Activated CD8-positive, alpha-beta memory T cell treated with anti-CD3 and anti-CD28 coated beads, Interleukin-2, amount 50 U/mL, for 24 hours (primary cell): Measurements from ENCODE around the gene KRTAP10-12.

ENCODE experiments used
- DNase-seq: peaks from one replicate; pipeline ENCODE4 v3.0.0-alpha.2; 2020; ENCODE audit errors: extremely low read depth

Gene KRTAP10-12

GRCh38 chr21:44697811-44698734 lies 1.1 kb downstream of the KRTAP10-12 start:
- no peak for DNase-seq

GRCh38 chr21:44699502-44700001 lies 2.6 kb downstream of the KRTAP10-12 start:
- no peak for DNase-seq

- DNase-seq: no peak
Observed at GRCh38 chr21:44700101-44701022, 3.4 kb downstream of the KRTAP10-12 start.

- no peak for DNase-seq
Observed at GRCh38 chr21:44701023-44701400, 4.0 kb downstream of the KRTAP10-12 start.

- DNase-seq: no peak
Observed at GRCh38 chr21:44701541-44701940, 4.6 kb downstream of the KRTAP10-12 start.

- no peak for DNase-seq
Observed at GRCh38 chr21:44702111-44702972, 5.4 kb downstream of the KRTAP10-12 start.

DNA sequence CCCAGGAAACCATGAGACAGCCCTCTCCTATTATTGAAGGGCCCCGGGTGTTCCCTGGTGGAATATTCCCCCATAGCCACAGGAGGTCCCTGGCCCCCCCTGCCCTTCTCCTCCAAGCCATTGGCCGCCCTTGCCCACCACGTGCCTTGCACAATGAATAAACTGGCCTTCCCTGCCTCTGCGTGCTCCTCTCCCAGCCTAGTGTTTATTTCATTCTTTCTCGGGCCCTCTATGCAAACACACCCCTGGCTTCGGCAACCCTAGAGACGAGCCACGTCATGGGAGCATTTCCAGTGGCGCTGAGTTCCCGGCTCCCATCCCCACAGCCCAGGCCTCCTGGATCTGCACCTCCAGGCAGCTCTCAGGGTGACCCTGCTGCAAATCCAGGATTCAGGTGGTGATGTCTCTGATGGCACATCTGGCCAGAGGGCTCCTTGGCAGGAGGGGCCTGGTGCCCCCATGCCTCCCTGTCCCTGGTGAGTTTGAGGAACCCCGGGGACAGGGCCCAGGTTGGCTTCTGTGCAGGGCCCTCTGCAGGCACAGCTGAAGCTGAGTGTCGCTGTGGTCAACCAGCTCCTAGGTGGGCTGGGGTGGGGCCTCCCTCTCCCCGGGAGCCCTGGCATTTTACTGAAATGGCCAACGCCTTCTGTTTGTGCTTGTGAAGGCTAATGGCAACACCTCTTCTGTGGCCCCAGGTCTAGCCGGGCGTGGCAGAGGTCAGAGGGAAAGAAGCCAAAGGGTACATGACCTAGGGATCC lies 6.2 kb downstream of the KRTAP10-12 start:
- no peak for DNase-seq

GRCh38 chr21:44703731-44704635 lies 7.0 kb downstream of the KRTAP10-12 start:
- DNase-seq: no peak

DNA sequence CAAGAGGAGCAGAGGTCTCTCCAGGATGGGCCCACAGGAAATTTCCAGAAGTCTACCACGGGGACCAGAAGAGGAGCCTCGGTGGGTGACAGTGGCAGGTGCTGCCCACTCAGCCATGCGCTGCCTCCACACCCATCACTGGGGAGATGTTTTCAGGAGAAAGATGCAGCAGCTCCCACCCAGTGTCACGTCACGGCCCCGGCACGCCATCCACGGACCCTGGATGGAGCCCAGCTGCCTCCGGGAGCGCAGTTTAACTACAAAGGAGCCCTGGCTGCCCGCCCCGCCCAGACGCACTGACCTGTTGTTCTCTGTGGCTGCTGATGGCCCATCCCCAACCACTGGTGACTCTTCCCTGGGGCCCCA lies 7.6 kb downstream of the KRTAP10-12 start:
- no peak for DNase-seq

DNA sequence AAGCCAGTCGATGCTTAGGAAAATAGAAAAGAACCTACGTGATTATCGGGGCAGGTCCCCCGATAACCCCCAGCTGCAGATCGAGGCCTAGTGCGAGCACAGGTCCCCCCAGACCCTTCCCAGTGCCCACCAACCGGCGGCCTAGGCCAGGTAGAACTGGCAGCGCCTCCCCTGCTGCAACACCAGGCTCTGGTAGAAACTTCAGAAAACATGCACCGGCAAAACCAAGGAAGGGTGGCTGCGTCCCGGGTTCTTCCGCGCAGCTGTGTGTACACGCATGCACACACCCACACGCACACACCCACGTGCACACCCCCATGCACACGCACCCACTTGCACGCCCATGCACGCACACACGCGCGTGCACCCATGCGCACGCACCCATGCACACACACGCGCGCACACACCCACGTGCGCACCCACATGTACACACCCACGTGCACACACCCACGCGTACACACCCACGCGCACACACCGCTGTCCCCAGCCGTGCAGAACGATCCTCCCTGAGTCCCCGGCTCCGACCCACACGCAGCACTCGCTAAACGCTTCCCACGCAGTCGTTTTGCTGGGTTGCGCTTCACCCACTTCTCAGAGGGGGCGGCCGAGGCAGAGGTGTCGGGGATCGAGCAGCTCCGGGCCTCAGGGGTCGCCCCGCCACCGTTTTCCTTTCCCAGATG lies 9.2 kb downstream of the KRTAP10-12 start:
- DNase-seq: no peak

GRCh38 chr21:44706706-44707581 lies 10.0 kb downstream of the KRTAP10-12 start:
- DNase-seq: no peak

- DNase-seq: no peak
Observed at GRCh38 chr21:44708213-44708865, 11.4 kb downstream of the KRTAP10-12 start.

GRCh38 chr21:44708866-44709425 lies 12.0 kb downstream of the KRTAP10-12 start:
- no peak for DNase-seq

DNA sequence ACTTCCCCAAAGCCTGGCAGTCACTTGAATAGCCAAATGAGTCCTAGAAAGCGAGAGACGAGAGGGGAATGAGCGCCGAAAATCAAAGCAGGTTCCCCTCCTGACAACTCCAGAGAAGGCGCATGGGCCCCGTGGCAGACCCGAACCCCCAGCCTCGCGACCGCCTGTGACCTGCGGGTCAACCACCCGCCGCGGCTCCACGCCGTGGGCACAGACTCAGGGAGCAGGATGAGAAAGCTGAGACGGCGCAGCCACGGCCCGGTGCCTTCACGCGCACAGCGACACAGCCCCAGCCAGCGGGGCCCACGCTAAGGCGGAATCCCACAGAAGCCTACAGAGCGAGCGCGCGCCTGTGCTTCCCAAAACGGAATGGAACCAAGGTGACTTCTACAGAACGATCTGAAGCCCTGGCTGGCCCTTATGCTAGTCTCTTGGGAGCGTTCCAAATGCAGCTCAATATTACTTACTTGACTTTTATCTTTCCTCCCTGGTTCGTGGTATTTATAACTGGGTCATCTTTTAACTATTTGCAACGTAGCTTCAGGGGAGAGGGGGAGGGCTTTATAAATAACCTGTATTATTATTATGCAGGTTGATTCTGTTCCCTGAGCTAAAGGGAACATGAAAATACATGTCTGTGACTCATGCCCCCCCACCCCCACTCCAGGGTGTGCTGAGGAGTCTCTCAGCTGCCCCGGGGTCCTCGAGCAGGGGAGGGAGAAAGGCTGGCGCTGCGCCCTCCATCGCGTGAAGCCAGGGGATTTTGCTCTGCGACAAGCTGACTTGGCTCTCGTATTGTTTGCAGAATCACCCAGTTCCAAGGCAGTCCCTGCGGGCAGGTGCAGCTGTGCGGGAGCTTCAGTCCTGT lies 12.7 kb downstream of the KRTAP10-12 start:
- DNase-seq: no peak

DNA sequence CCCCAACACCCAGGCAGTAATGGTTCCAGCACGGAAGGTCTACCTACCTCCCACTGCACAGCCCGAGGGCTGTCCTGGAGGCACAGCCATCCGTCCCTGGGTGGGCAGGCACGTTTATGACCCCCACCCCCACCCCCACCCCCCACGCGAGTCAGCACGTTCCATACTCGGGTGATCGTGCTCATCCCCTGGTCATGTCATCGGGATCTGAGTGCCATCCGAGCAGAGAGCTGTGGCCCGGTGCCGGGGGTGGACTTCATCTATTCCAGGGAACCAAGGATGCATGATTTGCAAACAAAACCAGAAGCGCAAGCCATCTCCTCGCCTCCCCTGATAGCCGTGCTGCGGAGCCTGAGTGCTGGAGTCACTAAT lies 13.3 kb downstream of the KRTAP10-12 start:
- DNase-seq: no peak

GRCh38 chr21:44710756-44711326 lies 13.9 kb downstream of the KRTAP10-12 start:
- no peak for DNase-seq
